ENCODE measurements around the gene AIPL1. TPM values are rescaled to one million over a fixed set of nuclear protein-coding genes. Genes with fewer than 3 reads are reported as not detected.

The AIPL1 gene
- total RNA-seq, 2 experiments from 2014 or later = not detected

DNA sequence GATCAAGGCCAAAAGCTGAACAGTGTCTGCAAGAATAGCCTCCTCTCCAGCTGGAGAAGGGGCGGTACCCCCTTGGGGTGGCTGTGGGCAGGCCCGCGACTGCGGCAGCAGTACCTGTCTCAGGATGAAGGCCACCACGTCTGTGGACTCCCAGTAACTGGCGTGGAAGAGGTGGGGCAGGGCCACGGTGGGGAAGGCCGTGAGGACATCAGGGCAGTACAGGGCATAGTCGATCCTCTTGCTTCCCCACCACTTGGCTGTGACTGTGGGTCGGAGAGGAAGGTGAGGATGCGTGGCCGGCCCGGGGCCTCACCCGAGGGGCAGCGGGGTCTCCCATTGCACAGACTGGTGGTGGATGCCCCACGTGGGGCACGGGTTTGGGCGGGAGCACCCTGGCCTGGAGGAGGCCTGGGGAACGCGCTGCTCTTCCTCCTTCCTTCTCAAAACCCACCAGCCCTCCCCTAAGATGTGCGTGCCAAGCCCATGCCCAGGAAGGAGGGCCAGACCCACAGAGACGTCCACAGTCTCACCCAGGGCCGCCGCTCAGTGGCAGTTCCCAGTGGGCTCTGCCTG lies 35.3 kb upstream of the AIPL1 start:
- POLR2A ChIA-PET = no interaction called here
- CTCF ChIA-PET (ENCODE audit: unreplicated experiment) = no interaction called here
- TF ChIP-seq EZH2phosphoT487 (IDR thresholded peaks at IDR 0.05; ENCODE audit: borderline replicate concordance, low read depth, low read length) = no peak
- TF ChIP-seq, protein P1, sequence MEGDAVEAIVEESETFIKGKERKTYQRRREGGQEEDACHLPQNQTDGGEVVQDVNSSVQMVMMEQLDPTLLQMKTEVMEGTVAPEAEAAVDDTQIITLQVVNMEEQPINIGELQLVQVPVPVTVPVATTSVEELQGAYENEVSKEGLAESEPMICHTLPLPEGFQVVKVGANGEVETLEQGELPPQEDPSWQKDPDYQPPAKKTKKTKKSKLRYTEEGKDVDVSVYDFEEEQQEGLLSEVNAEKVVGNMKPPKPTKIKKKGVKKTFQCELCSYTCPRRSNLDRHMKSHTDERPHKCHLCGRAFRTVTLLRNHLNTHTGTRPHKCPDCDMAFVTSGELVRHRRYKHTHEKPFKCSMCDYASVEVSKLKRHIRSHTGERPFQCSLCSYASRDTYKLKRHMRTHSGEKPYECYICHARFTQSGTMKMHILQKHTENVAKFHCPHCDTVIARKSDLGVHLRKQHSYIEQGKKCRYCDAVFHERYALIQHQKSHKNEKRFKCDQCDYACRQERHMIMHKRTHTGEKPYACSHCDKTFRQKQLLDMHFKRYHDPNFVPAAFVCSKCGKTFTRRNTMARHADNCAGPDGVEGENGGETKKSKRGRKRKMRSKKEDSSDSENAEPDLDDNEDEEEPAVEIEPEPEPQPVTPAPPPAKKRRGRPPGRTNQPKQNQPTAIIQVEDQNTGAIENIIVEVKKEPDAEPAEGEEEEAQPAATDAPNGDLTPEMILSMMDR (conservative IDR thresholded peaks at IDR 0.05; ENCODE audit: low read length) = no peak
- Histone ChIP-seq H3K4me2 (ENCODE audit: low read length) (no peak overlapping the region), H3K27ac (ENCODE audit: low read depth, low read length, poor library complexity, severe bottlenecking) (no peak overlapping the region), H3K79me2 (ENCODE audit: insufficient read depth, low read depth, low read length) (no peaks in the 10 kb centered on the region), H3K4me1 (ENCODE audit: insufficient read depth, low read length, poor library complexity, severe bottlenecking) (no peaks in the 10 kb centered on the region), H3K9me2 (ENCODE audit: insufficient read depth, low read length) (no peaks in the 10 kb centered on the region), H3K9me3 (ENCODE audit: low read length) (no peaks in the 10 kb centered on the region), H2AFZ (ENCODE audit: low read length) (no peak overlapping the region), H4K20me1 (ENCODE audit: insufficient read depth, low read length) (no peaks in the 10 kb centered on the region), H3K4me3 (ENCODE audit: low read depth, low read length, poor library complexity, severe bottlenecking) (no peak overlapping the region), H3K36me3 (ENCODE audit: insufficient read depth, low read length) (no peaks in the 10 kb centered on the region)
- BruUV-seq (replicated peaks) = no TSS peak
- intact Hi-C loops (cut with micrococcal nuclease; ENCODE audit: unreplicated experiment) = no loop called here
- DNase-seq (ENCODE audit: low spot score) = no peak

DNA sequence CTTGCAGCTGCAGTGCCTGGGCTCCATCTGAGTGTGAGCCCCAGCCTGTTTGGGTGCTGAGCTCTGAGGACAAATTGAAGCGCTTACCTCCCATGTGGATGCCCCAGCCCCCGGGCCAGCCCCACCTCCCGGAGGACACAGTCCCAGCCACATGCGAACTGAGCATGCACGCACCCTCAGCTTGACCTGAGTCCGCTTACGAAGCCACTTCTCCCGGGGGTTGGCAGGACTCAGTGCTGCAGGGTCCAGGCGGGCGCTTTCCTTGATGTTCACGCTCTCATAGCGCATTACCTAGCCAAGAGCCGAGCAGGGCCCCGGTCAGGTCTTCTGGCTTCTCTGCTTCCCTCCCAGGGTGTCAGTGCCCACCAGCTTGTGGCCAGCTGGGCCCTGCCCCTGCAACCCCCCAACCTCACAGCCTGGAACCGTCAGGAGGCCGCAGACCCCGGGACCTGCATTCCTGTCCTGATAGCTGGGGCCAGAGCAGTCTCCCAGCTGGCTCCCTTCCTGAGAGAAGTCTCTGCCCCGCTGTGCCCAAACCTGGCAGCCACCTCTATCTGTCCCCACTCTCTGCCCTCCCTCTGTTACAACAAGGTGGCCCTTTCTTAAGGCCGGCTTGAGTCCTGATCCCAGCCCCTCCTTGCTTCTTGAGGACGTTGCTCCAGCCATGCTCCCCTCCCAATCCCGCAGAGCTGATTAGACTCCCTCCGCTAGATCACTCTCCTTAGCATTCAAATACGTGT lies 33.3 kb upstream of the AIPL1 start:
- no TSS peak for BruUV-seq (replicated peaks)
- Histone ChIP-seq H3K9me3 (ENCODE audit: low read length) (no peaks in the 10 kb centered on the region), H3K27ac (ENCODE audit: low read depth, low read length, poor library complexity, severe bottlenecking) (no peak overlapping the region), H3K9me2 (ENCODE audit: insufficient read depth, low read length) (no peaks in the 10 kb centered on the region), H3K4me1 (ENCODE audit: insufficient read depth, low read length, poor library complexity, severe bottlenecking) (no peaks in the 10 kb centered on the region), H3K4me3 (ENCODE audit: low read depth, low read length, poor library complexity, severe bottlenecking) (no peak overlapping the region), H3K79me2 (ENCODE audit: insufficient read depth, low read depth, low read length) (no peaks in the 10 kb centered on the region), H3K4me2 (ENCODE audit: low read length) (no peak overlapping the region), H4K20me1 (ENCODE audit: insufficient read depth, low read length) (no peaks in the 10 kb centered on the region), H3K36me3 (ENCODE audit: insufficient read depth, low read length) (no peaks in the 10 kb centered on the region), H2AFZ (ENCODE audit: low read length) (no peak overlapping the region)
- intact Hi-C loops (cut with micrococcal nuclease; ENCODE audit: unreplicated experiment) = no loop called here
- CTCF ChIA-PET (ENCODE audit: unreplicated experiment) = no interaction called here
- POLR2A ChIA-PET = no interaction called here
- TF ChIP-seq, protein P1 (conservative IDR thresholded peaks at IDR 0.05; ENCODE audit: low read length) = no peak
- no peak for TF ChIP-seq EZH2phosphoT487 (IDR thresholded peaks at IDR 0.05; ENCODE audit: borderline replicate concordance, low read depth, low read length)
- DNase-seq (ENCODE audit: low spot score) = no peak

DNA sequence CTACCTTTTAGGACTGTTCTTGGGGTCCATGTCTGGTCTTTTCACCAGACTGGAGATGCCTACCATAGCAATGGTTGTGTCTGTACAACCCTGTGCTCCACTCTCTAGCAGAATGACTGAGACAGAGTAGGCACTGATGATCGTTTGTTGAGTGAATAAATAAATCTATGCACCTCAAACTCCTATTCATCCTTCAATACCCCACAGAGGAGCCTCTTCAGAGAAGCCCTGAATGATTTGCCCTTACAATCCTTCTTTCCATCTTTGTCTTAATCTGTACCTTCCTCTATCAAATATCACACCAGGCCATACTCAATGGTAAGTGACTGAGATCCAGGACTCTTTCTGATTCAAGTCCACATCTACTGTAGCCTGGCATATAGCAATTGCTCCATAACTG lies 32.6 kb upstream of the AIPL1 start:
- no TSS peak for BruUV-seq (replicated peaks)

More for the DNA sequence above, 32.6 kb upstream of the AIPL1 start:
- H3K27ac ChIP-seq (ENCODE audit: low read depth, low read length, poor library complexity, severe bottlenecking) = no peak overlapping the region
- H4K20me1 ChIP-seq (ENCODE audit: insufficient read depth, low read length) = no peaks in the 10 kb centered on the region
- H3K9me2 ChIP-seq (ENCODE audit: insufficient read depth, low read length) = no peaks in the 10 kb centered on the region
- H3K4me2 ChIP-seq (ENCODE audit: low read length) = no peak overlapping the region
- intact Hi-C loops (cut with micrococcal nuclease; ENCODE audit: unreplicated experiment) = no loop called here
- DNase-seq (ENCODE audit: low spot score) = no peak
- H3K4me3 ChIP-seq (ENCODE audit: low read depth, low read length, poor library complexity, severe bottlenecking) = no peak overlapping the region
- no peaks in the 10 kb centered on the region for H3K4me1 ChIP-seq (ENCODE audit: insufficient read depth, low read length, poor library complexity, severe bottlenecking)
- no peak overlapping the region for H2AFZ ChIP-seq (ENCODE audit: low read length)
- ChIA-PET POLR2A (no interaction called here), CTCF (ENCODE audit: unreplicated experiment) (no interaction called here)
- TF ChIP-seq, protein P1 (conservative IDR thresholded peaks at IDR 0.05; ENCODE audit: low read length) = no peak
- no peak for TF ChIP-seq EZH2phosphoT487 (IDR thresholded peaks at IDR 0.05; ENCODE audit: borderline replicate concordance, low read depth, low read length)
- H3K36me3 ChIP-seq (ENCODE audit: insufficient read depth, low read length) = no peaks in the 10 kb centered on the region
- no peaks in the 10 kb centered on the region for H3K79me2 ChIP-seq (ENCODE audit: insufficient read depth, low read depth, low read length)
- H3K9me3 ChIP-seq (ENCODE audit: low read length) = no peaks in the 10 kb centered on the region
